Measurements from ENCODE around the gene PIWIL1.

PIWIL1 gene

GRCh38 chr12:130375296-130376287 is 37.9 kb downstream of the PIWIL1 start:
- DNase-seq: no peak

- DNase-seq: no peak
These were observed 45.1 kb downstream of the PIWIL1 start for GRCh38 chr12:130382818-130383217.

GRCh38 chr12:130384234-130384633 is 46.5 kb downstream of the PIWIL1 start:
- DNase-seq: no peak

- no peak for DNase-seq
These were observed 47.5 kb downstream of the PIWIL1 start for GRCh38 chr12:130385193-130385592.

GRCh38 chr12:130391186-130391585 is 53.5 kb downstream of the PIWIL1 start:
- no peak for DNase-seq

GRCh38 chr12:130394906-130395305 is 57.2 kb downstream of the PIWIL1 start:
- no peak for DNase-seq

- no peak for DNase-seq
These were observed 59.0 kb downstream of the PIWIL1 start for GRCh38 chr12:130396667-130397066.

GRCh38 chr12:130398100-130398848 is 60.6 kb downstream of the PIWIL1 start:
- no peak for DNase-seq

- DNase-seq: peak in 1 of 2 experiments; percentile 0
These were observed 64.0 kb downstream of the PIWIL1 start for GRCh38 chr12:130401703-130402102.

GRCh38 chr12:130405332-130405731 is 67.6 kb downstream of the PIWIL1 start:
- no peak for DNase-seq

- DNase-seq: no peak
These were observed 74.7 kb downstream of the PIWIL1 start for GRCh38 chr12:130412384-130412783.

GRCh38 chr12:130413909-130414308 is 76.2 kb downstream of the PIWIL1 start:
- no peak for DNase-seq

GRCh38 chr12:130414381-130414780 is 76.7 kb downstream of the PIWIL1 start:
- DNase-seq: no peak

- DNase-seq: no peak
These were observed 80.6 kb downstream of the PIWIL1 start for GRCh38 chr12:130418251-130418650.

- DNase-seq: no peak
These were observed 81.4 kb downstream of the PIWIL1 start for GRCh38 chr12:130419116-130419515.

- no peak for DNase-seq
These were observed 82.4 kb downstream of the PIWIL1 start for GRCh38 chr12:130420071-130420470.

GRCh38 chr12:130421896-130422295 is 84.2 kb downstream of the PIWIL1 start:
- no peak for DNase-seq
